CD4-positive, alpha-beta memory T cell (primary cell): ENCODE data around the gene ZNF425. TPM values are rescaled to one million over a fixed set of nuclear protein-coding genes. Genes with fewer than 3 reads are reported as not detected.

Experiments
- CTCF ChIA-PET: fragments of 350-600 bp; sonication (Branson Sonifier 250); formaldehyde crosslinking; loops from one replicate; lab custom pipeline; 2021; ENCODE audit warnings: inconsistent platforms; ENCODE audit not compliant: partially characterized antibody; lab: Charles Lee
- POLR2A ChIA-PET: fragments of 350-600 bp; sonication (Branson Sonifier 250); formaldehyde crosslinking; loops from one replicate; lab custom pipeline; 2021; ENCODE audit not compliant: partially characterized antibody; lab: Charles Lee
- DNase-seq, 5 donors: peaks; one replicate each; pipeline versions ENCODE4 v3.0.0 to v3.0.0-alpha.2; 2020 to 2022; ENCODE audit warnings: mixed read lengths in 1 of 5
- H3K27ac ChIP-seq: one replicate; pipeline ENCODE4 v1.7.0; 2013; ENCODE audit warnings: low read depth, low read length
- H3K27me3 ChIP-seq: 2 replicates; pipeline ENCODE4 v1.7.0; 2013; ENCODE audit warnings: mild to moderate bottlenecking, low read length, moderate library complexity; ENCODE audit not compliant: insufficient read depth
- H3K36me3 ChIP-seq: 2 replicates; pipeline ENCODE4 v1.7.0; 2013; ENCODE audit warnings: mild to moderate bottlenecking, low read length, moderate library complexity; ENCODE audit not compliant: insufficient read depth
- H3K4me1 ChIP-seq: 2 replicates; pipeline ENCODE4 v1.7.0; 2013; ENCODE audit warnings: mild to moderate bottlenecking, low read length, moderate library complexity; ENCODE audit not compliant: insufficient read depth
- H3K4me3 ChIP-seq, 2 donors: one replicate each; pipeline ENCODE4 v1.7.0; 2013; ENCODE audit warnings: low read length in 2 of 2, mild to moderate bottlenecking in 1 of 2
- H3K9me3 ChIP-seq, 2 donors: one replicate each; pipeline ENCODE4 v1.7.0; 2013; ENCODE audit warnings: low read length in 2 of 2, control low read depth in 1 of 2; ENCODE audit not compliant: control insufficient read depth in 1 of 2
- H3K27ac Mint-ChIP-seq, 7 donors: one replicate each; pipeline ENCODE4 v1.8.0; 2020 to 2021; ENCODE audit warnings: mixed read lengths in 7 of 7, mild to moderate bottlenecking in 6 of 7, inconsistent platforms in 3 of 7, moderate library complexity in 3 of 7
- H3K27me3 Mint-ChIP-seq, 2 donors: one replicate each; pipeline ENCODE4 v1.8.0; 2020 to 2021; ENCODE audit warnings: mixed read lengths in 2 of 2
- H3K36me3 Mint-ChIP-seq, 2 donors: one replicate each; pipeline ENCODE4 v1.8.0; 2020 to 2021; ENCODE audit warnings: mixed read lengths in 2 of 2, inconsistent platforms in 1 of 2, mild to moderate bottlenecking in 1 of 2
- H3K4me1 Mint-ChIP-seq, 4 donors: one replicate each; pipeline ENCODE4 v1.8.0; 2020 to 2021; ENCODE audit warnings: mixed read lengths in 4 of 4, mild to moderate bottlenecking in 1 of 4
- H3K4me3 Mint-ChIP-seq, 8 donors: one replicate each; pipeline ENCODE4 v1.8.0; 2020 to 2021; ENCODE audit warnings: mixed read lengths in 8 of 8, mild to moderate bottlenecking in 7 of 8, moderate library complexity in 6 of 8, inconsistent platforms in 3 of 8
- H3K9me3 Mint-ChIP-seq, 8 donors: one replicate each; pipeline ENCODE4 v1.8.0; 2020 to 2021; ENCODE audit warnings: mixed read lengths in 8 of 8, mild to moderate bottlenecking in 5 of 8, inconsistent platforms in 3 of 8, moderate library complexity in 1 of 8
- intact Hi-C: fragments of 100-400 bp; cut with micrococcal nuclease; formaldehyde crosslinking; loops from one replicate; pipeline ENCODE4 v1.15.1; 2023
- polyA plus RNA-seq, 2 donors: library from polyadenylated mRNA; unstranded; fragments of 300-500 nt; fragmentation: Illumina TruSeq; gene quantifications; one replicate each; pipeline ENCODE4 v1.2.3, GENCODE V29; 2021
- total RNA-seq, 2 experiments: library from RNA; stranded (reverse); gene quantifications; one replicate each; pipeline ENCODE4 v1.2.3, GENCODE V29; 2021

Gene ZNF425
- total and polyA plus RNA-seq, 4 experiments from 2014 or later, result 0.24 to 4.0 (median 2.5) TPM

DNA sequence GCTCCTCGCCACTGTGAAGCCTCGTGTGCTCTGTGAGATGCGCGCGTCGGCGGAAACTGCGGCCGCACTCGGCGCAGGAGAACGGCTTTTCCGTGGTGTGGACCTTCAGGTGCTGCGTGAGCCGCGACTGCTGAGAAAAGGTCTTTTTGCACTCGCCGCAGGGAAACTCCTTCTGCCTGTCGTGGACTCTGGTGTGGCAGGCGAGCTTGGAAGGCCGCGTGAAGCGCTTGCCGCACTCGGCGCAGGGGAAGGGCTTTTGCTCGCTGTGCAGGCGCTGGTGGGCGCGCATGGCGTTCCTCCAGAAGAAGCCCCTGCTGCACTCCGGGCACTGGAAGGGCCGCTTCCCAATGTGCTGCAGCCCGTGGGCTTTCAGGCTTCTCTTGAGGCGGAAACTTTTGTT lies 21.9 kb downstream of the ZNF425 start:
- ChIA-PET CTCF (no interaction called here), POLR2A (interaction anchor here (1.4 kb wide), 1 partner anchor 21 kb away, joined by 5 read pairs; the partner anchor contains the start of gene ZNF425)
- H3K27ac Mint-ChIP-seq, result no peak overlapping the region
- Histone ChIP-seq H3K4me3 (no peak overlapping the region), H3K9me3 (no peaks in the 10 kb centered on the region), H3K27me3 (no peaks in the 10 kb centered on the region), H3K36me3 (no peaks in the 10 kb centered on the region), H3K4me1 (no peaks in the 10 kb centered on the region), H3K27ac (no peak overlapping the region)
- H3K36me3 Mint-ChIP-seq, result peaks cover 0 to 5% of the 10 kb centered on the region in 2 donors
- DNase-seq, result no peak
- no peak overlapping the region for H3K4me3 Mint-ChIP-seq
- H3K4me1 Mint-ChIP-seq, result peaks cover 0 to 1% (median 0%) of the 10 kb centered on the region in 4 donors
- H3K9me3 Mint-ChIP-seq, result no peaks in the 10 kb centered on the region
- H3K27me3 Mint-ChIP-seq, result peaks cover 0 to 2% of the 10 kb centered on the region in 2 donors
- intact Hi-C loops, result no loop called here

DNA sequence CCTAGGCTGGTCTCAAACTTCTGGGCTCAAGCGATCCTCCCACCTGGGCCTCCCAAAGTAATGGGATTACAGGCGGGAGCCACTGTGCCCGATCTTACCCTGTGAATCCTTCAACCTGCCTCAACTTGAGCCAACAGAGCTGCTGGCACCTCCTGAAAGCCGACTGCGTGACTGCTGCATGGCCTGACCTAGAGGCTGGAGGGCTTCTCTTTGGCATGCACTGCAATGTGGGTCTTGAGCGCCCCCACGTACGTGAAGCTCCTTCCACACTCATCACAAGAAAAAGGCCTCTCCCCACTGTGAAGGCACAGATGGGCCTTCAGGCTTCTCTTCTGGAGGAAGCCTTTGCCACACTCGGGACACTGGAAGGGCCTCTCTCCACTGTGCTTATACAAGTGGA lies 22.7 kb downstream of the ZNF425 start:
- no peak for DNase-seq
- Mint-ChIP-seq H3K4me3 (no peak overlapping the region), H3K9me3 (no peaks in the 10 kb centered on the region), H3K36me3 (peaks cover 0 to 5% of the 10 kb centered on the region in 2 donors), H3K27ac (no peak overlapping the region), H3K4me1 (peaks cover 0 to 1% (median 0%) of the 10 kb centered on the region in 4 donors), H3K27me3 (peaks cover 0 to 2% of the 10 kb centered on the region in 2 donors)
- Histone ChIP-seq H3K36me3 (no peaks in the 10 kb centered on the region), H3K27ac (no peak overlapping the region), H3K4me3 (no peak overlapping the region), H3K9me3 (no peaks in the 10 kb centered on the region), H3K4me1 (no peaks in the 10 kb centered on the region), H3K27me3 (no peaks in the 10 kb centered on the region)
- intact Hi-C loops, result no loop called here
- CTCF ChIA-PET, result no interaction called here
- POLR2A ChIA-PET, result interaction anchor here (1.4 kb wide), 1 partner anchor 22 kb away, joined by 5 read pairs; the partner anchor contains the start of gene ZNF425

DNA sequence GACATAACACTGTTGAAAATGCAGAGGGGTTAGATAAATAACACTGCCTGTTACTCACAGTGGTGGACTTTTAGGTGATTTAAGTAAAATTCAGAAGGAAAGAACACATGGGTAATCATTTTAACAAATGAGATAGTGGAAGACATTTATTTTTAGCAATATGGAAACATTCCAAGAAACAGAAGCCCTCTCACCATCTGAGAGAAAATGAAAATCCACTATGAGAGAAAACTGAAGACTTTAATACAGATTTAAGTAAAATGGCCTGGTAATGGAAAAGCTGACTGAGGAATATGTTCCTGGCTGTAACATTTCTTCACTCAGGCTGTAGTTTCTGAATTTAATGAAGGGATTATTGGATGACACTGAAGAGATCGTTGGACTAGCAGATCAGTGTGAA lies 23.5 kb downstream of the ZNF425 start:
- Histone ChIP-seq H3K27ac (no peak overlapping the region), H3K9me3 (no peaks in the 10 kb centered on the region), H3K27me3 (no peaks in the 10 kb centered on the region), H3K36me3 (no peaks in the 10 kb centered on the region), H3K4me3 (no peak overlapping the region), H3K4me1 (no peaks in the 10 kb centered on the region)
- peaks cover 0 to 1% (median 0%) of the 10 kb centered on the region in 4 donors for H3K4me1 Mint-ChIP-seq
- CTCF ChIA-PET, result no interaction called here
- POLR2A ChIA-PET, result no interaction called here
- H3K27ac Mint-ChIP-seq, result no peak overlapping the region
- intact Hi-C loops, result no loop called here
- DNase-seq, result no peak
- peaks cover 0 to 5% of the 10 kb centered on the region in 2 donors for H3K36me3 Mint-ChIP-seq
- H3K9me3 Mint-ChIP-seq, result no peaks in the 10 kb centered on the region
- peaks cover 0 to 2% of the 10 kb centered on the region in 2 donors for H3K27me3 Mint-ChIP-seq
- H3K4me3 Mint-ChIP-seq, result no peak overlapping the region

DNA sequence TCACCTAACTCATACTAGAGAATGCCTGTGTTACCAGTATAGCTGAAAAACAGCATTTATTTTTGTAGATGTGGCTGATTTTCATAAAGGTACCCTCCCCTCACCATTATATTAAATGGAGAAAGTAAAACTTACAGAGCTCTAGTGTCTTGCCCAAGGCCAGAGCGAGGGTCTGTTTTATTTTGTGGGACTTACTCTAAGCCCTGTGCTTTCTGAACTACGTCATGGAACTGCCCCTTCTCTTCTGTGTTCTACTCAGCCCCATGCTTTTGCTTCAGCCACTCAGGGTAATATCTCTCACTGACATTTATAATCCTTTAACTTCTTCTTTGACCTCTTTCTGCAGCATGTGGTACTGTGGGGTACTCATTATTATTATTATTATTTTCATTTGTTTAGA lies 25.3 kb downstream of the ZNF425 start:
- Mint-ChIP-seq H3K27ac (peak overlapping the region in 1 of 7 donors; percentile 73), H3K9me3 (no peaks in the 10 kb centered on the region), H3K4me1 (peaks cover 0 to 1% (median 0%) of the 10 kb centered on the region in 4 donors), H3K27me3 (peaks cover 0 to 2% of the 10 kb centered on the region in 2 donors), H3K36me3 (peaks cover 0 to 5% of the 10 kb centered on the region in 2 donors), H3K4me3 (no peak overlapping the region)
- ChIA-PET CTCF (no interaction called here), POLR2A (no interaction called here)
- intact Hi-C loops, result no loop called here
- no peak for DNase-seq
- Histone ChIP-seq H3K27me3 (no peaks in the 10 kb centered on the region), H3K4me3 (no peak overlapping the region), H3K4me1 (no peaks in the 10 kb centered on the region), H3K9me3 (no peaks in the 10 kb centered on the region), H3K36me3 (no peaks in the 10 kb centered on the region), H3K27ac (no peak overlapping the region)

DNA sequence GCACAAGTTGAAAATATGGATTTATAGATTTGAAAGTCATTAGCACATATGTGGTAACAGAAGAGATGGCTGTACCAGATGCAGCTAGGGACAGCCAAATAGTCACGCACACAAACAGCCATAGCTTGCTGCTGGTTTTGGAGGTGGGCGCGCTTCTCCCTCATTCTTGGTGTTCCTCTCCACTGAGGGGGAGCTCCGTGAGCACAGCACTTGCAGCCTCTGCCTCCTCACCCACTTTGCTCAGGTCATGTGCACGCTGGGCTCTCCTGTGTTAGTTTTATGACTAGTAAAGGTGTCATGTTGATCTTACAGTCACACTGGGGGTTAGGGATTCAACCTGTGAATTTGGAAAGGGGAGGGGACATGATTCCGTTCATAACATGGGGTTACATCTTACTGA lies 27.1 kb downstream of the ZNF425 start:
- Mint-ChIP-seq H3K27ac (no peak overlapping the region), H3K9me3 (no peaks in the 10 kb centered on the region), H3K4me1 (peaks cover 0 to 1% (median 0%) of the 10 kb centered on the region in 4 donors), H3K27me3 (peaks cover 0 to 2% of the 10 kb centered on the region in 2 donors), H3K36me3 (peaks cover 0 to 5% of the 10 kb centered on the region in 2 donors), H3K4me3 (no peak overlapping the region)
- Histone ChIP-seq H3K36me3 (no peaks in the 10 kb centered on the region), H3K27ac (no peak overlapping the region), H3K4me3 (no peak overlapping the region), H3K27me3 (no peaks in the 10 kb centered on the region), H3K9me3 (no peaks in the 10 kb centered on the region), H3K4me1 (no peaks in the 10 kb centered on the region)
- intact Hi-C loops, result no loop called here
- CTCF ChIA-PET, result interaction anchor here (1.7 kb wide), 1 partner anchor 33 kb away, joined by 4 read pairs; no protein-coding TSS in a partner anchor
- POLR2A ChIA-PET, result no interaction called here
- no peak for DNase-seq

DNA sequence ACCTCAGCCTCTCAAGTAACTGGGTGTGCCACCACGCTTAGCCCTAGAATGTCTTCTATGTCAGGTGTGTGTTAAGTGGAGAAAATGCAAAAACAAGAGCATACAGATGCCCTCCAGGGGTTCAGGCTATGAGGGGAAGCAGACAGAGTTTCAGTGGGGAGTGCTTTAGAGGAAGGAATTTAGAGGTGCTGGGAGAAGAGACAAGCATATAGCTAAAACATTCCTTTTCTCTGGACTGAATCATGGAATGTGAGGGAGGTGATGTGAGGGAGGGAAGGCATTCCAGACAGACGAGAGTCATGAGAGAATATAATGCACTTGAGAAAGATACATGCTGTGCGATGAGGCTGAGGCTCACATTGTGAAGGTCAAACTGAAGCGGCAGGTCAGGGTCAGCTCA lies 29.0 kb downstream of the ZNF425 start:
- peaks cover 0 to 1% (median 0%) of the 10 kb centered on the region in 4 donors for H3K4me1 Mint-ChIP-seq
- H3K9me3 Mint-ChIP-seq, result no peaks in the 10 kb centered on the region
- intact Hi-C loops, result no loop called here
- Histone ChIP-seq H3K4me3 (no peak overlapping the region), H3K4me1 (no peaks in the 10 kb centered on the region), H3K27ac (no peak overlapping the region), H3K36me3 (no peaks in the 10 kb centered on the region), H3K9me3 (no peaks in the 10 kb centered on the region), H3K27me3 (no peaks in the 10 kb centered on the region)
- no peak for DNase-seq
- no peak overlapping the region for H3K4me3 Mint-ChIP-seq
- ChIA-PET POLR2A (no interaction called here), CTCF (interaction anchor here (0.9 kb wide), 1 partner anchor 92 kb away, joined by 3 read pairs; no protein-coding TSS in a partner anchor)
- H3K27ac Mint-ChIP-seq, result peak overlapping the region in 1 of 7 donors; percentile 32
- no peaks in the 10 kb centered on the region for H3K36me3 Mint-ChIP-seq
- H3K27me3 Mint-ChIP-seq, result peaks cover 0 to 2% of the 10 kb centered on the region in 2 donors

DNA sequence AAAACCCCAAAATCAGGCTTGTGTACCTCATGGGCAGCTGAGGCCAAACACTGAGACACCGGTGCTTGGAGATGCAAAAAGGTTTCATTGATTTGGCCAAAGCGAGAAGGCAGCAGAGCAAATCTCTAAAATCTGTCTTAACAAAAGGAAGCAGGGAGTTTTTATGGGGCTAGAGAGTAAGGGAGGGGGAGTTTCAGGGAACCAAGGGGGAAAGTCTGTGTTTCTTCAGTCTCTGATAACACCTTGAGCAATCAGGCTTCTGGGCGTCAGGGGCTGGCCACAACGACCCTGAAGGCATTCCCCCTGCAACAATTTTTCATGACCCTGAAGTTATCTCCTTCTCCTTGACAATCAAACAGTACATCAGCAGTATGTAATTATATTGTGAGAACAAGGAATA lies 32.9 kb downstream of the ZNF425 start:
- Histone ChIP-seq H3K27ac (no peak overlapping the region), H3K36me3 (no peaks in the 10 kb centered on the region), H3K4me3 (no peak overlapping the region), H3K4me1 (peaks cover 12% of the 10 kb centered on the region), H3K9me3 (no peaks in the 10 kb centered on the region), H3K27me3 (no peaks in the 10 kb centered on the region)
- DNase-seq, result no peak
- intact Hi-C loops, result no loop called here
- H3K36me3 Mint-ChIP-seq, result peaks cover 0 to 4% of the 10 kb centered on the region in 2 donors
- no peaks in the 10 kb centered on the region for H3K27me3 Mint-ChIP-seq
- CTCF ChIA-PET, result interaction anchor here (0.7 to 2.4 kb wide), 7 partner anchors 21 to 88 kb away, joined by 3 to 6 read pairs (median 5); partner anchors contain the start of gene ZNF398
- H3K4me1 Mint-ChIP-seq, result peaks cover 5 to 18% (median 12%) of the 10 kb centered on the region in 4 donors
- POLR2A ChIA-PET, result interaction anchor here (1.2 kb wide), 1 partner anchor 32 kb away, joined by 4 read pairs; no protein-coding TSS in a partner anchor
- peak overlapping the region in 3 of 7 donors; percentile 57 to 88 (median 72) for H3K27ac Mint-ChIP-seq
- peak overlapping the region in 1 of 8 donors; percentile 21 for H3K4me3 Mint-ChIP-seq
- no peaks in the 10 kb centered on the region for H3K9me3 Mint-ChIP-seq
